ENCODE data around the gene C2CD3. TPM values are rescaled to one million over a fixed set of nuclear protein-coding genes. Genes with fewer than 3 reads are reported as not detected.

C2CD3 gene
- total and polyA plus RNA-seq, 2 donors (not counting 1 experiment from before 2014, with no cell fraction given): 5.8 to 8.3 TPM

GRCh38 chr11:73982990-73983740, 187.6 kb downstream of the C2CD3 start:
- H3K4me1 ChIP-seq (ENCODE audit: control insufficient read depth, extremely low read depth, insufficient read depth, low read length): peaks cover 3% of the 10 kb centered on the region
- peak overlapping the region; percentile 66 for H3K9ac ChIP-seq (ENCODE audit: insufficient read depth, low read length)

DNA sequence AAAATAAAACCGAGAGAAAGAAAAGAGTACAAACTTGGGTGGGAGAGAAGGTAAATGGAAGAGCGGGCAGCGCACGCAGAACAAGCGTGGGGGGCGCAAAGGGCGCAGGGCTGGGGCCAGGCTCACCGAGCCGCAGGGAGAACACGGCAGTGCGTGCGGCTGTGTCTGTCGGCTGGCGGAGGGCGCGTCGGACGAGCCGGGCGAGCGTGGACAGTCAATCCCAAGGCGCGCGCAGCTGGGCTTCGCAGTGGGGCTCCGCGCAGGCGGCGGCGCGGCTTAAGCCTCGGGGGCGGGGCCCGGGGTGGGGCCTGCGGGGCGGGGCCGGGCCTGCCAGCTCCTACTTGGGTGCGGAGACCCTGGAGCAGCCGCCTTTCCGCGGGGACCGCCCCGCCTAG, 188.2 kb downstream of the C2CD3 start, which contains the start of gene UCP2:
Gene UCP2, minus strand, starts transcription at position 249 of the 395 bp plus-strand sequence. CDS start 4,465 bp downstream, outside the sequence.
- H3K9ac ChIP-seq (ENCODE audit: insufficient read depth, low read length): peak within 1 kb of the TSS; percentile 66
- DNase-seq (ENCODE audit: low read depth in 2 of 2): peak; percentile 73 to 77

More at GRCh38 chr11:73982990-73983740, 187.6 kb downstream of the C2CD3 start:
- DNase-seq (ENCODE audit: low read depth in 2 of 2): peak; percentile 86 to 90
- Histone ChIP-seq H3K79me2 (ENCODE audit: control insufficient read depth, insufficient read depth, low read length) (no peaks in the 10 kb centered on the region), H3K4me3 (replicated peaks in 1 of 4; ENCODE audit: control extremely low read depth in 1 of 4, insufficient read depth in 1 of 4, low read depth in 3 of 4, low read length in 4 of 4) (peak overlapping the region; percentile 56 to 74 (median 67)), H3K27ac (ENCODE audit: insufficient read depth, low read length) (peak overlapping the region; percentile 90), H3K27me3 (ENCODE audit: control insufficient read depth, insufficient read depth, low read length) (no peaks in the 10 kb centered on the region), H3K9me3 (ENCODE audit: control insufficient read depth, insufficient read depth, low read depth, low read length) (no peaks in the 10 kb centered on the region), H3K36me3 (ENCODE audit: control insufficient read depth, insufficient read depth, low read length) (no peaks in the 10 kb centered on the region), H4K20me1 (ENCODE audit: control insufficient read depth, extremely low read depth, insufficient read depth, low read length) (no peaks in the 10 kb centered on the region), H2AFZ (ENCODE audit: low read length) (peak overlapping the region; percentile 98), H3K4me2 (ENCODE audit: extremely low read depth, insufficient read depth, low read length) (peak overlapping the region; percentile 84)
- TF ChIP-seq, protein P1, sequence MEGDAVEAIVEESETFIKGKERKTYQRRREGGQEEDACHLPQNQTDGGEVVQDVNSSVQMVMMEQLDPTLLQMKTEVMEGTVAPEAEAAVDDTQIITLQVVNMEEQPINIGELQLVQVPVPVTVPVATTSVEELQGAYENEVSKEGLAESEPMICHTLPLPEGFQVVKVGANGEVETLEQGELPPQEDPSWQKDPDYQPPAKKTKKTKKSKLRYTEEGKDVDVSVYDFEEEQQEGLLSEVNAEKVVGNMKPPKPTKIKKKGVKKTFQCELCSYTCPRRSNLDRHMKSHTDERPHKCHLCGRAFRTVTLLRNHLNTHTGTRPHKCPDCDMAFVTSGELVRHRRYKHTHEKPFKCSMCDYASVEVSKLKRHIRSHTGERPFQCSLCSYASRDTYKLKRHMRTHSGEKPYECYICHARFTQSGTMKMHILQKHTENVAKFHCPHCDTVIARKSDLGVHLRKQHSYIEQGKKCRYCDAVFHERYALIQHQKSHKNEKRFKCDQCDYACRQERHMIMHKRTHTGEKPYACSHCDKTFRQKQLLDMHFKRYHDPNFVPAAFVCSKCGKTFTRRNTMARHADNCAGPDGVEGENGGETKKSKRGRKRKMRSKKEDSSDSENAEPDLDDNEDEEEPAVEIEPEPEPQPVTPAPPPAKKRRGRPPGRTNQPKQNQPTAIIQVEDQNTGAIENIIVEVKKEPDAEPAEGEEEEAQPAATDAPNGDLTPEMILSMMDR (conservative IDR thresholded peaks at IDR 0.05 in 1 of 2, IDR thresholded peaks at IDR 0.05 in 1 of 2; ENCODE audit: low read depth in 1 of 2, low read length in 2 of 2): no peak
- no peak for TF ChIP-seq EZH2 (IDR thresholded peaks at IDR 0.05; ENCODE audit: low read length, missing control alignments)

More for the DNA sequence above, 188.2 kb downstream of the C2CD3 start, which contains the start of gene UCP2:
- Histone ChIP-seq H3K27me3 (ENCODE audit: control insufficient read depth, insufficient read depth, low read length) (no peaks in the 10 kb centered on the region), H3K4me1 (ENCODE audit: control insufficient read depth, extremely low read depth, insufficient read depth, low read length) (peaks cover 3% of the 10 kb centered on the region), H3K9me3 (ENCODE audit: control insufficient read depth, insufficient read depth, low read depth, low read length) (no peaks in the 10 kb centered on the region), H4K20me1 (ENCODE audit: control insufficient read depth, extremely low read depth, insufficient read depth, low read length) (no peaks in the 10 kb centered on the region), H3K36me3 (ENCODE audit: control insufficient read depth, insufficient read depth, low read length) (no peaks in the 10 kb centered on the region), H3K4me3 (replicated peaks in 1 of 4; ENCODE audit: control extremely low read depth in 1 of 4, insufficient read depth in 1 of 4, low read depth in 3 of 4, low read length in 4 of 4) (peak within 1 kb of the TSS; percentile 56 to 74 (median 67)), H3K79me2 (ENCODE audit: control insufficient read depth, insufficient read depth, low read length) (no peaks in the 10 kb centered on the region), H3K4me2 (ENCODE audit: extremely low read depth, insufficient read depth, low read length) (peak within 1 kb of the TSS; percentile 84), H2AFZ (ENCODE audit: low read length) (peak within 1 kb of the TSS; percentile 98), H3K27ac (ENCODE audit: insufficient read depth, low read length) (peak within 1 kb of the TSS; percentile 90)
- no peak for TF ChIP-seq EZH2 (IDR thresholded peaks at IDR 0.05; ENCODE audit: low read length, missing control alignments)
- TF ChIP-seq, protein P1 (conservative IDR thresholded peaks at IDR 0.05 in 1 of 2, IDR thresholded peaks at IDR 0.05 in 1 of 2; ENCODE audit: low read depth in 1 of 2, low read length in 2 of 2): no peak
